ENCODE measurements around the gene KCNQ5. TPM values are rescaled to one million over a fixed set of nuclear protein-coding genes. Genes with fewer than 3 reads are reported as not detected.
A peak's percentile ranks its signal among the peaks of the same experiment; 100 is the strongest.

The KCNQ5 gene
- polyA plus RNA-seq, 1 donor (not counting 4 experiments of a cell fraction or from before 2014, with no cell fraction given) = 3.4 TPM

- no peaks in the 10 kb centered on the region for H3K9me3 ChIP-seq (ENCODE audit: control insufficient read depth, low read depth, low read length)
- no peaks in the 10 kb centered on the region for H3K27me3 ChIP-seq (ENCODE audit: control insufficient read depth, extremely low read depth, insufficient read depth, low read length)
- TF ChIP-seq EZH2 (IDR thresholded peaks at IDR 0.05; ENCODE audit: low read length) = no peak
- TF ChIP-seq CTCF (optimal IDR thresholded peaks at IDR 0.05 in 1 of 3, IDR thresholded peaks at IDR 0.05 in 1 of 3, conservative IDR thresholded peaks at IDR 0.05 in 1 of 3; ENCODE audit: extremely low read depth in 1 of 3, insufficient read depth in 2 of 3, low read length in 3 of 3) = no peak
- no peak for FAIRE-seq
- no peaks in the 10 kb centered on the region for H3K79me2 ChIP-seq (ENCODE audit: control insufficient read depth, insufficient read depth, low read length)
- H3K27ac ChIP-seq (ENCODE audit: control insufficient read depth, insufficient read depth, low read length) = no peak overlapping the region
- dilution Hi-C loops (cut with MboI; ENCODE audit: extremely low pct_ligation_motif_present, low sequenced_read_pairs) = no loop called here
- DNase-seq (ENCODE audit: low read depth, low spot score) = no peak
- no peaks in the 10 kb centered on the region for H3K36me3 ChIP-seq (ENCODE audit: control insufficient read depth in 2 of 2, extremely low read depth in 1 of 2, insufficient read depth in 2 of 2, low read length in 2 of 2)
- H3K9ac ChIP-seq (ENCODE audit: control insufficient read depth, extremely low read depth, insufficient read depth, low read length) = no peak overlapping the region
- no peak overlapping the region for H2AFZ ChIP-seq (ENCODE audit: control insufficient read depth, low read length)
- H3K4me1 ChIP-seq (ENCODE audit: control insufficient read depth, extremely low read depth, insufficient read depth, low read length) = peaks cover 4% of the 10 kb centered on the region
- H3K9me1 ChIP-seq (ENCODE audit: control insufficient read depth, extremely low read depth, insufficient read depth, low read length) = no peaks in the 10 kb centered on the region
- no peak overlapping the region for H3K4me3 ChIP-seq (ENCODE audit: control insufficient read depth in 2 of 3, extremely low read depth in 1 of 3, insufficient read depth in 2 of 3, low read depth in 1 of 3, low read length in 3 of 3)
- H4K20me1 ChIP-seq (ENCODE audit: control insufficient read depth, extremely low read depth, insufficient read depth, low read length) = no peaks in the 10 kb centered on the region
- no peak overlapping the region for H3K4me2 ChIP-seq (ENCODE audit: control insufficient read depth, extremely low read depth, insufficient read depth, low read depth, low read length)
Observed at GRCh38 chr6:73123632-73124329, 501.9 kb downstream of the KCNQ5 start.

GRCh38 chr6:73129653-73130443 is 508.0 kb downstream of the KCNQ5 start:
- Histone ChIP-seq H3K27ac (ENCODE audit: control insufficient read depth, insufficient read depth, low read length) (no peak overlapping the region), H3K9me3 (ENCODE audit: control insufficient read depth, low read depth, low read length) (no peaks in the 10 kb centered on the region)
- peak; percentile 84 for FAIRE-seq

More at GRCh38 chr6:73129653-73130443, 508.0 kb downstream of the KCNQ5 start:
- Histone ChIP-seq H3K4me2 (ENCODE audit: control insufficient read depth, extremely low read depth, insufficient read depth, low read depth, low read length) (peak overlapping the region; percentile 53), H3K4me3 (ENCODE audit: control insufficient read depth in 2 of 3, extremely low read depth in 1 of 3, insufficient read depth in 2 of 3, low read depth in 1 of 3, low read length in 3 of 3) (no peak overlapping the region), H3K36me3 (ENCODE audit: control insufficient read depth in 2 of 2, extremely low read depth in 1 of 2, insufficient read depth in 2 of 2, low read length in 2 of 2) (no peaks in the 10 kb centered on the region), H2AFZ (ENCODE audit: control insufficient read depth, low read length) (no peak overlapping the region), H3K9me1 (ENCODE audit: control insufficient read depth, extremely low read depth, insufficient read depth, low read length) (no peaks in the 10 kb centered on the region), H4K20me1 (ENCODE audit: control insufficient read depth, extremely low read depth, insufficient read depth, low read length) (no peaks in the 10 kb centered on the region), H3K4me1 (ENCODE audit: control insufficient read depth, extremely low read depth, insufficient read depth, low read length) (peaks cover 4% of the 10 kb centered on the region), H3K79me2 (ENCODE audit: control insufficient read depth, insufficient read depth, low read length) (no peaks in the 10 kb centered on the region), H3K27me3 (ENCODE audit: control insufficient read depth, extremely low read depth, insufficient read depth, low read length) (no peaks in the 10 kb centered on the region), H3K9ac (ENCODE audit: control insufficient read depth, extremely low read depth, insufficient read depth, low read length) (no peak overlapping the region)
- no peak for TF ChIP-seq EZH2 (IDR thresholded peaks at IDR 0.05; ENCODE audit: low read length)
- TF ChIP-seq CTCF (optimal IDR thresholded peaks at IDR 0.05 in 1 of 3, IDR thresholded peaks at IDR 0.05 in 1 of 3, conservative IDR thresholded peaks at IDR 0.05 in 1 of 3; ENCODE audit: extremely low read depth in 1 of 3, insufficient read depth in 2 of 3, low read length in 3 of 3) = peak; percentile 94 to 100 (median 98)
- dilution Hi-C loops (cut with MboI; ENCODE audit: extremely low pct_ligation_motif_present, low sequenced_read_pairs) = no loop called here
- peak; percentile 48 for DNase-seq (ENCODE audit: low read depth, low spot score)

Measured in keratinocyte (primary cell).